ENCODE results near the gene MSI2. TPM values are rescaled to one million over a fixed set of nuclear protein-coding genes. Genes with fewer than 3 reads are reported as not detected.

The MSI2 gene
- total RNA-seq, 4 donors from 2014 or later: 27.3 to 50.4 (median 36.8) TPM

DNA sequence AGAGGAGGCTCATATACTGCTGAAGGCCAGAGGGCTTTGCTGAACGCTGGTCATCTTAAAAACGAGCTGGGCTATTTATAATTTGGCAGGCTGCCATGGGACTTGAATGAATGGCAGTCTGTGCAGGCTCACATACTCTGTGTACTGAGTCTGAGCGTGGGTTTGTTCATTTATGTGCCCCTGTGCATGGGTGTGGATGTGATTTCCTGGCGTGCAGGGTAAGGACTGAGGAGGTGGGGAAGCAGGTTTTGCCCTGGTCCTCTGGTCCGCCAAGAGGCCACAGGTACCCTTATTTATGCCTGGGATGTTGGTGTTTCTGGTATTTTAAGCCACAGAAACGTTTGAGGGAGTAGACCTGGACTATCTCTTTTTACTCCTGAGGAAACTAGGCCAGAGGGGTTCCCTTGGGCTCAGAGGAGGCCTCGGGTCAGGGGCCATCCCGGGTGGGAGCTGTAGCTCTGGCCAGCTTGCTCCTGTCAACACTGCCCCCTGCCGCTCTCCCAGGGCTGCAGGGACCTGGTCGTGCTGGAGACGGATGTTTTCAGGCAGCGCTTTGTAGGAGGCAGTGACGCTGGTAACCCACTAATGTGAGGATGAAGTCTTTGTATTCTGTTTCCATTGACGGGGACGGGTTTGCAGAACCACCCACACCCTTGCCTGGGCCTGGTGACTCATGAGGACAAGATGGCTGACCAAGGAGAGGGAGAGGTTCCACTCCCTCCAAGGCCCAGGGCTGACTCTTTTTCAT is 184.4 kb downstream of the MSI2 start:
- no peak overlapping the region for H3K4me3 ChIP-seq
- TF ChIP-seq POLR2A (IDR thresholded peaks at IDR 0.05) (no peak), POLR2AphosphoS5 (IDR thresholded peaks at IDR 0.05) (peak; percentile 50), EP300 (IDR thresholded peaks at IDR 0.05) (no peak)
- TF ChIP-seq, protein P1, sequence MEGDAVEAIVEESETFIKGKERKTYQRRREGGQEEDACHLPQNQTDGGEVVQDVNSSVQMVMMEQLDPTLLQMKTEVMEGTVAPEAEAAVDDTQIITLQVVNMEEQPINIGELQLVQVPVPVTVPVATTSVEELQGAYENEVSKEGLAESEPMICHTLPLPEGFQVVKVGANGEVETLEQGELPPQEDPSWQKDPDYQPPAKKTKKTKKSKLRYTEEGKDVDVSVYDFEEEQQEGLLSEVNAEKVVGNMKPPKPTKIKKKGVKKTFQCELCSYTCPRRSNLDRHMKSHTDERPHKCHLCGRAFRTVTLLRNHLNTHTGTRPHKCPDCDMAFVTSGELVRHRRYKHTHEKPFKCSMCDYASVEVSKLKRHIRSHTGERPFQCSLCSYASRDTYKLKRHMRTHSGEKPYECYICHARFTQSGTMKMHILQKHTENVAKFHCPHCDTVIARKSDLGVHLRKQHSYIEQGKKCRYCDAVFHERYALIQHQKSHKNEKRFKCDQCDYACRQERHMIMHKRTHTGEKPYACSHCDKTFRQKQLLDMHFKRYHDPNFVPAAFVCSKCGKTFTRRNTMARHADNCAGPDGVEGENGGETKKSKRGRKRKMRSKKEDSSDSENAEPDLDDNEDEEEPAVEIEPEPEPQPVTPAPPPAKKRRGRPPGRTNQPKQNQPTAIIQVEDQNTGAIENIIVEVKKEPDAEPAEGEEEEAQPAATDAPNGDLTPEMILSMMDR (IDR thresholded peaks at IDR 0.05): peak in 1 of 4 experiments; percentile 44
- H3K9me3 ChIP-seq: no peaks in the 10 kb centered on the region
- WGBS, 2 donors (ENCODE audit: low coverage in 1 of 2): 0 to 12% methylated on average over 2 to 7 of the region's 15 CpGs
- no peaks in the 10 kb centered on the region for H3K27me3 ChIP-seq
- peaks cover 0 to 49% (median 13%) of the 10 kb centered on the region in 3 donors for H3K4me1 ChIP-seq
- H3K36me3 ChIP-seq: no peaks in the 10 kb centered on the region
- H3K27ac ChIP-seq: peak overlapping the region in 3 of 4 donors; percentile 39 to 50 (median 41)
- peak; percentile 66 for ATAC-seq

DNA sequence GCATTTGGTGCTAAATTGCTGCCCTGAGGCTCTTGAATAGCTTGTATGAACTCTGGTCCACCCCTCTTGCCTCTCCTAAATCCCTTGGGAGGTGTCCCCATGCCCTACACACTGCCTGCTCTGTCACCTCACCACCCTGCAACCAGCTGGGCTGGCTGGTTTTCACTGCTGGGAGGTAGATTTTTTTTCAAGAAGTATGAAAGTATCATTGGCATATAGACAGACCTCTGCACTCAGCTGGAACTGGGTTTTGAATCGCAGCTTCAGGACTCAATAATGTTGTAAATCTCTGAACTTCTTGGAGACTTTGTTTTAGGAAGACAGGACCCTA is 184.9 kb downstream of the MSI2 start:
- 45% methylated on average over 1 of the region's 1 CpG; no CpG with 5 or more reads in 1 of the 2 donors for WGBS, 2 donors (ENCODE audit: low coverage in 1 of 2)
- TF ChIP-seq, protein P1 (IDR thresholded peaks at IDR 0.05): no peak
- TF ChIP-seq POLR2A (IDR thresholded peaks at IDR 0.05) (no peak), EP300 (IDR thresholded peaks at IDR 0.05) (no peak), POLR2AphosphoS5 (IDR thresholded peaks at IDR 0.05) (no peak)
- H3K9me3 ChIP-seq: no peaks in the 10 kb centered on the region
- no peaks in the 10 kb centered on the region for H3K36me3 ChIP-seq
- H3K27ac ChIP-seq: peak overlapping the region in 3 of 4 donors; percentile 39 to 50 (median 41)
- H3K4me3 ChIP-seq: no peak overlapping the region
- H3K4me1 ChIP-seq: peaks cover 0 to 49% (median 13%) of the 10 kb centered on the region in 3 donors
- no peaks in the 10 kb centered on the region for H3K27me3 ChIP-seq
- ATAC-seq: no peak

DNA sequence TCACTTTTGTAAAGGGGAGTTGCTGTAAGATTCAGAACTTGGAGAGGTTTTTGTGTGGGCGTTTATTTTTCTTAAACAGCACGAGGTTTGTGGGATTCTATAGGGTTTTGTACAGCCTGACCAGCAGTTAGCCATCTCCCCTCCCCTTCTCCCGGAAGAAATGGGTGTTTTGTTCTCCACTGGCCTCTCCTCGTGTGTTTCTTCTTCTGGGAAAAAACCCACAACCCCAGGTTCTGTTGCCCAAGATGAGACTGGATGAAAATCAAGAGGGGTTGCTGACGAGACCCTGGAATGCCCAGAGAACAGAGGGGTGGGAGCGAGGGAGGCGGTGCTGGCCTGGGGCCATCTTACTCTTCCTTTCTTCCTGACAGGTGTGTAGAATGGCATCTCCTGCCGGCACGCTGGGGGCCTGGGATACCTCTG is 186.1 kb downstream of the MSI2 start:
- Histone ChIP-seq H3K9me3 (no peaks in the 10 kb centered on the region), H3K4me1 (peaks cover 0 to 43% (median 13%) of the 10 kb centered on the region in 3 donors), H3K27ac (peak overlapping the region in 1 of 4 donors; percentile 45), H3K4me3 (no peak overlapping the region), H3K36me3 (no peaks in the 10 kb centered on the region), H3K27me3 (no peaks in the 10 kb centered on the region)
- 55 to 73% methylated on average over 2 to 8 of the region's 9 CpGs for WGBS, 2 donors (ENCODE audit: low coverage in 1 of 2)
- TF ChIP-seq POLR2AphosphoS5 (IDR thresholded peaks at IDR 0.05) (no peak), EP300 (IDR thresholded peaks at IDR 0.05) (no peak), POLR2A (IDR thresholded peaks at IDR 0.05) (no peak)
- TF ChIP-seq, protein P1 (IDR thresholded peaks at IDR 0.05): no peak
- no peak for ATAC-seq

DNA sequence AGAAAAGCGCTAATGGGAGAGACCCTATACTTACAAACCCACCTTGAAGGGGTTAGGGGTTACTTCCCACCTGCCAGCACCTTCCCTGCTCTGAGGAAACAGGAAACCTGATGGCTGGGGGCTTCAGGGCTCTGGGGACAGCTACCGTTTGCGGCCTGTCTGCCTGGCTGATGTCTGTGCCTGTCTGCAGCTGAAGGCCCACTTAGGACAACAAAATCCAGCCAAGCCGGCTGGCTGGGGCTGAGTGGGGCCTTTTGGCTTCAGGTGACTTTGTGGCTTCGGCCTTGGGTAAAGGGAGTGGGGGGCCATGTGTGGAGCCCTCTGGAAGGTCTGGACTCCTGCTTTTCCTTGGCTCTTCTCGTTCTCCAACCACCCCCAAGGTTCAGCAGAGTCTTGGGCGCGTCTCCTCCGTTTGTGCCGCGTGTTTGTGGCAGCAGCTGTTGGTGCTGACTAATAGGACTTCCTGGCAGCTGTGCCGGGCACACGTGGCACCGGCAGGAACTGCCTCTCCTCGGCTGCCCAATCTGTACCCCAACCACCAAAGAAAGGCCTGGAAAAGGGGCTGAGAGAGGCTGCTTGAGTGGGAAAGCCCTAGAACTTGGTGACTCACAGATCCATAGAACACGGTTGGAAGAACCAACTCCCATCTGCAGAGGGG is 186.7 kb downstream of the MSI2 start:
- no peak overlapping the region for H3K4me3 ChIP-seq
- no peak for ATAC-seq
- TF ChIP-seq POLR2AphosphoS5 (IDR thresholded peaks at IDR 0.05) (peak; percentile 42), POLR2A (IDR thresholded peaks at IDR 0.05) (no peak), EP300 (IDR thresholded peaks at IDR 0.05) (no peak)
- TF ChIP-seq, protein P1 (IDR thresholded peaks at IDR 0.05): no peak
- H3K27ac ChIP-seq: peak overlapping the region in 2 of 4 donors; percentile 30 to 45
- WGBS, 2 donors (ENCODE audit: low coverage in 1 of 2): 88% methylated on average over 1 of the region's 16 CpGs; no CpG with 5 or more reads in 1 of the 2 donors
- no peaks in the 10 kb centered on the region for H3K27me3 ChIP-seq
- no peaks in the 10 kb centered on the region for H3K36me3 ChIP-seq
- H3K9me3 ChIP-seq: no peaks in the 10 kb centered on the region
- H3K4me1 ChIP-seq: peaks cover 0 to 43% (median 13%) of the 10 kb centered on the region in 3 donors

All from gastroesophageal sphincter (tissue), 4 donors.